Measurements from ENCODE around the gene RAB3GAP1.

- TF ChIP-seq CTCF (conservative IDR thresholded peaks at IDR 0.05) = no peak
- no peak for TF ChIP-seq ZFX (IDR thresholded peaks at IDR 0.05)
These were observed 112.3 kb downstream of the RAB3GAP1 start for GRCh38 chr2:135164431-135164830.
